Measurements from ENCODE around the gene C17orf75.

Gene C17orf75

GRCh38 chr17:32278815-32279214 lies 63.2 kb downstream of the C17orf75 start:
- DNase-seq: no peak

Data from hypothalamus (tissue), 51 donors.